C4-2B (cell line): Measurements from ENCODE around the gene LYSMD3.

ENCODE experiments used
- CTCF ChIP-seq: fragments of 450-650 bp; conservative IDR thresholded peaks from 2 replicates; pipeline ENCODE4 v1.5.1; 2017; ENCODE audit warnings: mild to moderate bottlenecking
- ZFX ChIP-seq: fragments of 450-650 bp; IDR thresholded peaks from 2 replicates; pipeline ENCODE4 v1.6.1; 2017

- TF ChIP-seq CTCF, result no peak
- no peak for TF ChIP-seq ZFX
Measured at GRCh38 chr5:90562341-90562740, 33.0 kb upstream of the LYSMD3 start.
